Tibial nerve (tissue), 4 donors: Measurements from ENCODE around the gene MAGI2. TPM values are rescaled to one million over a fixed set of nuclear protein-coding genes. Genes with fewer than 3 reads are reported as not detected.

ENCODE experiments used
- DNase-seq, 2 donors: peaks; one replicate each; pipeline ENCODE4 v3.0.0-alpha.2; 2019; ENCODE audit warnings: low spot score in 2 of 2
- H3K27ac ChIP-seq, 4 donors: fragments of 200-600 bp; sonication (generic) in 3 of 4; one replicate each; pipeline ENCODE4 v1.5.1; 2017 to 2019; ENCODE audit warnings: mild to moderate bottlenecking in 1 of 4
- H3K27me3 ChIP-seq, 2 donors: fragments of 200-600 bp; sonication (generic) in 1 of 2; one replicate each; pipeline versions ENCODE4 v1.5.1 to v1.6.0; 2017 to 2019
- H3K36me3 ChIP-seq, 3 donors: fragments of 200-600 bp; sonication (generic); one replicate each; pipeline ENCODE4 v1.5.1; 2018 to 2019
- H3K4me1 ChIP-seq, 4 donors: fragments of 200-600 bp; sonication (generic) in 3 of 4; one replicate each; pipeline ENCODE4 v1.5.1; 2017 to 2019
- H3K4me3 ChIP-seq, 4 donors: fragments of 200-600 bp; sonication (generic) in 3 of 4; one replicate each; pipeline ENCODE4 v1.5.1; 2017 to 2019; ENCODE audit warnings: mild to moderate bottlenecking in 1 of 4, moderate library complexity in 1 of 4
- H3K9me3 ChIP-seq, 4 donors: fragments of 200-600 bp; sonication (generic) in 3 of 4; one replicate each; pipeline ENCODE4 v1.5.1; 2017 to 2019
- CTCF ChIP-seq, 5 experiments: fragments of 200-600 bp in 3 of 5; fragments of 450-650 bp in 2 of 5; sonication (generic) in 3 of 5; IDR thresholded peaks; one replicate each; pipeline ENCODE4 v1.5.1; 2016 to 2019; ENCODE audit warnings: antibody characterized with exemption in 5 of 5, mild to moderate bottlenecking in 3 of 5, moderate library complexity in 2 of 5
- EP300 ChIP-seq, 2 donors: sonication (generic); formaldehyde crosslinking; IDR thresholded peaks; one replicate each; pipeline ENCODE4 v1.6.1; 2017; ENCODE audit warnings: antibody characterized with exemption in 2 of 2, mild to moderate bottlenecking in 1 of 2
- POLR2A ChIP-seq, 2 donors: fragments of 450-650 bp; IDR thresholded peaks; one replicate each; pipeline ENCODE4 v1.6.1; 2017; ENCODE audit warnings: antibody characterized with exemption in 2 of 2, mild to moderate bottlenecking in 2 of 2, moderate library complexity in 2 of 2
- WGBS, 2 donors: methylation state at CpG; one replicate each; pipeline ENCODE4 v1.1.5; 2018; 5-methylcytosine and 5-hydroxymethylcytosine counted together
- total RNA-seq, 4 donors: library from RNA; depleted of rRNA; stranded (reverse); fragments of >200 nt; gene quantifications; one replicate each; pipeline ENCODE4 v1.1.0, GENCODE V29; 2016

MAGI2 gene
- total RNA-seq, 4 donors from 2014 or later, result 33.6 to 58.2 (median 55.6) TPM

- Histone ChIP-seq H3K4me1 (no peaks in the 10 kb centered on the region), H3K27me3 (no peaks in the 10 kb centered on the region), H3K36me3 (no peaks in the 10 kb centered on the region), H3K27ac (no peak overlapping the region), H3K4me3 (no peak overlapping the region), H3K9me3 (no peaks in the 10 kb centered on the region)
- TF ChIP-seq CTCF (IDR thresholded peaks at IDR 0.05) (no peak), POLR2A (IDR thresholded peaks at IDR 0.05) (no peak), EP300 (IDR thresholded peaks at IDR 0.05) (no peak)
- DNase-seq, result no peak
- 50 to 63% methylated on average over 1 of the region's 1 CpG for WGBS, 2 donors
Measured at GRCh38 chr7:78863281-78863680, 590.2 kb downstream of the MAGI2 start.

- Histone ChIP-seq H3K4me1 (no peaks in the 10 kb centered on the region), H3K4me3 (no peak overlapping the region), H3K27me3 (no peaks in the 10 kb centered on the region), H3K27ac (no peak overlapping the region), H3K9me3 (no peaks in the 10 kb centered on the region), H3K36me3 (no peaks in the 10 kb centered on the region)
- TF ChIP-seq EP300 (IDR thresholded peaks at IDR 0.05), result no peak
- WGBS, 2 donors, result 78 to 79% methylated on average over 3 of the region's 3 CpGs
- DNase-seq, result no peak
Measured at GRCh38 chr7:78862411-78862900, 591.0 kb downstream of the MAGI2 start.

GRCh38 chr7:78852951-78853350 lies 600.5 kb downstream of the MAGI2 start:
- H3K9me3 ChIP-seq, result peaks cover 0 to 4% (median 2%) of the 10 kb centered on the region in 4 donors
- no peak overlapping the region for H3K4me3 ChIP-seq
- H3K36me3 ChIP-seq, result no peaks in the 10 kb centered on the region
- H3K4me1 ChIP-seq, result peaks cover 0 to 22% (median 1%) of the 10 kb centered on the region in 4 donors
- no peak overlapping the region for H3K27ac ChIP-seq
- no peaks in the 10 kb centered on the region for H3K27me3 ChIP-seq
- TF ChIP-seq CTCF (IDR thresholded peaks at IDR 0.05), result no peak
- no peak for TF ChIP-seq EP300 (IDR thresholded peaks at IDR 0.05)
- no peak for TF ChIP-seq POLR2A (IDR thresholded peaks at IDR 0.05)
- 42 to 56% methylated on average over 6 of the region's 6 CpGs for WGBS, 2 donors
- no peak for DNase-seq

- no peak overlapping the region for H3K27ac ChIP-seq
- 33 to 37% methylated on average over 3 of the region's 3 CpGs for WGBS, 2 donors
- no peaks in the 10 kb centered on the region for H3K9me3 ChIP-seq
- DNase-seq, result no peak
- peaks cover 0 to 22% (median 1%) of the 10 kb centered on the region in 4 donors for H3K4me1 ChIP-seq
- H3K4me3 ChIP-seq, result no peak overlapping the region
- no peaks in the 10 kb centered on the region for H3K36me3 ChIP-seq
- TF ChIP-seq EP300 (IDR thresholded peaks at IDR 0.05) (no peak), CTCF (IDR thresholded peaks at IDR 0.05) (no peak), POLR2A (IDR thresholded peaks at IDR 0.05) (no peak)
- H3K27me3 ChIP-seq, result no peaks in the 10 kb centered on the region
Measured at GRCh38 chr7:78850093-78850740, 603.2 kb downstream of the MAGI2 start.

- peaks cover 0 to 4% (median 0%) of the 10 kb centered on the region in 4 donors for H3K4me1 ChIP-seq
- H3K4me3 ChIP-seq, result no peak overlapping the region
- no peaks in the 10 kb centered on the region for H3K9me3 ChIP-seq
- 51 to 63% methylated on average over 1 of the region's 1 CpG for WGBS, 2 donors
- H3K36me3 ChIP-seq, result no peaks in the 10 kb centered on the region
- TF ChIP-seq POLR2A (IDR thresholded peaks at IDR 0.05), result no peak
- no peak for TF ChIP-seq CTCF (IDR thresholded peaks at IDR 0.05)
- no peak for TF ChIP-seq EP300 (IDR thresholded peaks at IDR 0.05)
- no peak overlapping the region for H3K27ac ChIP-seq
- DNase-seq, result no peak
- H3K27me3 ChIP-seq, result no peaks in the 10 kb centered on the region
Measured at GRCh38 chr7:78845155-78845554, 608.3 kb downstream of the MAGI2 start.
